HG02885 (cell line): ENCODE data around the gene GGA3.
"Not testable (repeated sequence)": the region's sequence is repeated elsewhere in the genome, so short reads cannot be mapped to it uniquely, and the experiment has no call there.

Experiments
- ATAC-seq: cut with Tn5 transposase; IDR thresholded peaks from one replicate; pipeline ENCODE4 v1.9.1; 2021; ENCODE audit warnings: mild to moderate bottlenecking; ENCODE audit not compliant: unreplicated experiment, poor library complexity

The GGA3 gene

GRCh38 chr17:75272848-75273184, 11.4 kb upstream of the GGA3 start:
- no peak for ATAC-seq

- no peak for ATAC-seq
Measured at GRCh38 chr17:75271955-75272847, 10.8 kb upstream of the GGA3 start.

- peak; percentile 74 for ATAC-seq
Measured at GRCh38 chr17:75271233-75271954, 10.0 kb upstream of the GGA3 start.

GRCh38 chr17:75270966-75271232, 9.5 kb upstream of the GGA3 start, which contains the start of gene MIF4GD:
TSS of gene MIF4GD (minus strand) at chr17:75271231. CDS start at chr17:75270195, 1,036 bp downstream.
- peak; percentile 37 for ATAC-seq

GRCh38 chr17:75270218-75270965, 9.0 kb upstream of the GGA3 start:
- peak; percentile 41 for ATAC-seq

- no peak for ATAC-seq
Measured at GRCh38 chr17:75269844-75270217, 8.4 kb upstream of the GGA3 start.

GRCh38 chr17:75267411-75268232, 6.2 kb upstream of the GGA3 start:
- no peak for ATAC-seq

GRCh38 chr17:75267153-75267410, 5.7 kb upstream of the GGA3 start:
- no peak for ATAC-seq

GRCh38 chr17:75266316-75267152, 5.1 kb upstream of the GGA3 start:
- ATAC-seq = no peak

- no peak for ATAC-seq
Measured at GRCh38 chr17:75265614-75266315, 4.4 kb upstream of the GGA3 start.

- ATAC-seq = no peak
Measured at GRCh38 chr17:75263055-75263454, 1.6 kb upstream of the GGA3 start.

- no peak for ATAC-seq
Measured at GRCh38 chr17:75262112-75262606, 753 bp upstream of the GGA3 start.

GRCh38 chr17:75260641-75261335, 618 bp downstream of the GGA3 start:
- ATAC-seq = peak; percentile 20

GRCh38 chr17:75257228-75257627, 4.2 kb downstream of the GGA3 start:
- ATAC-seq = not testable (repeated sequence)

- ATAC-seq = not testable (repeated sequence)
Measured at GRCh38 chr17:75255954-75256698, 5.3 kb downstream of the GGA3 start.

GRCh38 chr17:75252039-75252816, 9.2 kb downstream of the GGA3 start:
- ATAC-seq = no peak

GRCh38 chr17:75250009-75250471, 11.4 kb downstream of the GGA3 start:
- peak; percentile 78 for ATAC-seq
